ENCODE results near the gene TMEM53. TPM values are rescaled to one million over a fixed set of nuclear protein-coding genes. Genes with fewer than 3 reads are reported as not detected.

TMEM53 gene
- total and polyA plus RNA-seq, 2 donors (not counting 1 experiment from before 2014, with no cell fraction given), result 8.1 to 11.6 TPM

GRCh38 chr1:44643721-44644334 is 30.5 kb downstream of the TMEM53 start:
- Histone ChIP-seq H3K36me3 (ENCODE audit: control insufficient read depth, insufficient read depth, low read length) (peaks cover 28% of the 10 kb centered on the region), H2AFZ (ENCODE audit: low read length) (no peak overlapping the region), H3K9me3 (ENCODE audit: control insufficient read depth, insufficient read depth, low read depth, low read length) (no peaks in the 10 kb centered on the region), H3K4me3 (replicated peaks in 1 of 4; ENCODE audit: control extremely low read depth in 1 of 4, insufficient read depth in 1 of 4, low read depth in 3 of 4, low read length in 4 of 4) (no peak overlapping the region), H3K79me2 (ENCODE audit: control insufficient read depth, insufficient read depth, low read length) (no peaks in the 10 kb centered on the region), H3K9ac (ENCODE audit: insufficient read depth, low read length) (no peak overlapping the region), H3K4me2 (ENCODE audit: extremely low read depth, insufficient read depth, low read length) (no peak overlapping the region), H3K27ac (ENCODE audit: insufficient read depth, low read length) (no peak overlapping the region), H4K20me1 (ENCODE audit: control insufficient read depth, extremely low read depth, insufficient read depth, low read length) (no peaks in the 10 kb centered on the region), H3K4me1 (ENCODE audit: control insufficient read depth, extremely low read depth, insufficient read depth, low read length) (peaks cover 8% of the 10 kb centered on the region), H3K27me3 (ENCODE audit: control insufficient read depth, insufficient read depth, low read length) (no peaks in the 10 kb centered on the region)
- peak in 1 of 2 donors; percentile 33 for DNase-seq (ENCODE audit: low read depth in 2 of 2)
- no peak for TF ChIP-seq EZH2 (IDR thresholded peaks at IDR 0.05; ENCODE audit: low read length, missing control alignments)
- no peak for TF ChIP-seq CTCF (conservative IDR thresholded peaks at IDR 0.05 in 1 of 2, IDR thresholded peaks at IDR 0.05 in 1 of 2; ENCODE audit: low read depth in 1 of 2, low read length in 2 of 2)

GRCh38 chr1:44642925-44643324 is 31.4 kb downstream of the TMEM53 start:
- DNase-seq (ENCODE audit: low read depth in 2 of 2), result no peak
- Histone ChIP-seq H3K4me2 (ENCODE audit: extremely low read depth, insufficient read depth, low read length) (no peak overlapping the region), H4K20me1 (ENCODE audit: control insufficient read depth, extremely low read depth, insufficient read depth, low read length) (no peaks in the 10 kb centered on the region), H3K79me2 (ENCODE audit: control insufficient read depth, insufficient read depth, low read length) (no peaks in the 10 kb centered on the region), H3K4me1 (ENCODE audit: control insufficient read depth, extremely low read depth, insufficient read depth, low read length) (peaks cover 8% of the 10 kb centered on the region), H3K4me3 (replicated peaks in 1 of 4; ENCODE audit: control extremely low read depth in 1 of 4, insufficient read depth in 1 of 4, low read depth in 3 of 4, low read length in 4 of 4) (no peak overlapping the region), H3K9ac (ENCODE audit: insufficient read depth, low read length) (no peak overlapping the region), H3K27ac (ENCODE audit: insufficient read depth, low read length) (no peak overlapping the region), H3K36me3 (ENCODE audit: control insufficient read depth, insufficient read depth, low read length) (peaks cover 24% of the 10 kb centered on the region), H2AFZ (ENCODE audit: low read length) (no peak overlapping the region), H3K27me3 (ENCODE audit: control insufficient read depth, insufficient read depth, low read length) (no peaks in the 10 kb centered on the region), H3K9me3 (ENCODE audit: control insufficient read depth, insufficient read depth, low read depth, low read length) (no peaks in the 10 kb centered on the region)
- TF ChIP-seq EZH2 (IDR thresholded peaks at IDR 0.05; ENCODE audit: low read length, missing control alignments) (no peak), CTCF (conservative IDR thresholded peaks at IDR 0.05 in 1 of 2, IDR thresholded peaks at IDR 0.05 in 1 of 2; ENCODE audit: low read depth in 1 of 2, low read length in 2 of 2) (no peak)

- H3K9ac ChIP-seq (ENCODE audit: insufficient read depth, low read length), result no peak overlapping the region
Measured at GRCh38 chr1:44642255-44642654, 32.0 kb downstream of the TMEM53 start.

More at GRCh38 chr1:44642255-44642654, 32.0 kb downstream of the TMEM53 start:
- no peak for DNase-seq (ENCODE audit: low read depth in 2 of 2)
- no peaks in the 10 kb centered on the region for H3K9me3 ChIP-seq (ENCODE audit: control insufficient read depth, insufficient read depth, low read depth, low read length)
- H4K20me1 ChIP-seq (ENCODE audit: control insufficient read depth, extremely low read depth, insufficient read depth, low read length), result no peaks in the 10 kb centered on the region
- H3K4me2 ChIP-seq (ENCODE audit: extremely low read depth, insufficient read depth, low read length), result no peak overlapping the region
- H3K79me2 ChIP-seq (ENCODE audit: control insufficient read depth, insufficient read depth, low read length), result no peaks in the 10 kb centered on the region
- H3K27ac ChIP-seq (ENCODE audit: insufficient read depth, low read length), result no peak overlapping the region
- peaks cover 22% of the 10 kb centered on the region for H3K36me3 ChIP-seq (ENCODE audit: control insufficient read depth, insufficient read depth, low read length)
- peaks cover 8% of the 10 kb centered on the region for H3K4me1 ChIP-seq (ENCODE audit: control insufficient read depth, extremely low read depth, insufficient read depth, low read length)
- TF ChIP-seq CTCF (conservative IDR thresholded peaks at IDR 0.05 in 1 of 2, IDR thresholded peaks at IDR 0.05 in 1 of 2; ENCODE audit: low read depth in 1 of 2, low read length in 2 of 2) (no peak), EZH2 (IDR thresholded peaks at IDR 0.05; ENCODE audit: low read length, missing control alignments) (no peak)
- no peaks in the 10 kb centered on the region for H3K27me3 ChIP-seq (ENCODE audit: control insufficient read depth, insufficient read depth, low read length)
- H2AFZ ChIP-seq (ENCODE audit: low read length), result no peak overlapping the region
- H3K4me3 ChIP-seq (replicated peaks in 1 of 4; ENCODE audit: control extremely low read depth in 1 of 4, insufficient read depth in 1 of 4, low read depth in 3 of 4, low read length in 4 of 4), result no peak overlapping the region
